Measurements from ENCODE around the gene COPG2. TPM values are rescaled to one million over a fixed set of nuclear protein-coding genes. Genes with fewer than 3 reads are reported as not detected.

Gene COPG2
- total RNA-seq, 1 experiment from 2014 or later: 50.9 TPM

- no peak for TF ChIP-seq USF2 (CRISPR knock-in tag; IDR thresholded peaks at IDR 0.05)
- TF ChIP-seq ZNF671 (CRISPR knock-in tag; IDR thresholded peaks at IDR 0.05): no peak
- TF ChIP-seq SMAD4 (CRISPR knock-in tag; IDR thresholded peaks at IDR 0.05): no peak
- TF ChIP-seq ZNF423 (CRISPR knock-in tag; IDR thresholded peaks at IDR 0.05): no peak
- no peak for TF ChIP-seq USF1 (CRISPR knock-in tag; IDR thresholded peaks at IDR 0.05)
- no peak for TF ChIP-seq HMGA2 (CRISPR knock-in tag; IDR thresholded peaks at IDR 0.05)
- no peak for TF ChIP-seq TCF7 (CRISPR knock-in tag; IDR thresholded peaks at IDR 0.05; ENCODE audit: low read depth)
- no peak for TF ChIP-seq NR2C2 (CRISPR knock-in tag; IDR thresholded peaks at IDR 0.05)
- no peak for TF ChIP-seq IRF2 (CRISPR knock-in tag; IDR thresholded peaks at IDR 0.05; ENCODE audit: borderline replicate concordance, low read depth)
- TF ChIP-seq MLX (CRISPR knock-in tag; IDR thresholded peaks at IDR 0.05): no peak
- TF ChIP-seq NFYB (CRISPR knock-in tag; conservative IDR thresholded peaks at IDR 0.05; ENCODE audit: low read depth): no peak
- no peak for TF ChIP-seq ZNF138 (CRISPR knock-in tag; conservative IDR thresholded peaks at IDR 0.05)
- no peak for TF ChIP-seq ZNF532 (CRISPR knock-in tag; IDR thresholded peaks at IDR 0.05; ENCODE audit: borderline replicate concordance)
- no peak for TF ChIP-seq CBFB (CRISPR knock-in tag; IDR thresholded peaks at IDR 0.05; ENCODE audit: low read depth)
- no peak for TF ChIP-seq FOXP1 (CRISPR knock-in tag; IDR thresholded peaks at IDR 0.05; ENCODE audit: borderline replicate concordance)
- no peak for TF ChIP-seq RORB (CRISPR knock-in tag; IDR thresholded peaks at IDR 0.05)
- TF ChIP-seq TEAD1 (CRISPR knock-in tag; IDR thresholded peaks at IDR 0.05): no peak
- TF ChIP-seq ZBTB43 (CRISPR knock-in tag; IDR thresholded peaks at IDR 0.05): no peak
- ATAC-seq (no peak), DNase-seq (ENCODE audit: low spot score) (no peak)
- H3K27me3 Mint-ChIP-seq (ENCODE audit: low read depth): no peaks in the 10 kb centered on the region
- ChIA-PET POLR2A (no interaction called here), CTCF (no interaction called here)
- H3K4me1 Mint-ChIP-seq: no peaks in the 10 kb centered on the region
- no peaks in the 10 kb centered on the region for H3K36me3 Mint-ChIP-seq
- no peaks in the 10 kb centered on the region for H3K9me3 Mint-ChIP-seq
- H3K27ac Mint-ChIP-seq: no peak overlapping the region
- H3K4me3 Mint-ChIP-seq: no peak overlapping the region
Measured at GRCh38 chr7:130521258-130521951, 147.1 kb downstream of the COPG2 start.
